Fibroblast of pulmonary artery (primary cell): Measurements from ENCODE around the gene FAM110D.

ENCODE experiments used
- DNase-seq: peaks from one replicate; pipeline ENCODE4 v3.0.0-alpha.2; 2010; ENCODE audit warnings: low read depth
- H3K4me3 ChIP-seq: replicated peaks from 2 replicates; pipeline ENCODE4 v1.5.1; 2011; ENCODE audit warnings: low read depth, mild to moderate bottlenecking, control low read depth, low read length, moderate library complexity
- CTCF ChIP-seq: IDR thresholded peaks from 2 replicates; pipeline ENCODE4 v1.5.1; 2011; ENCODE audit warnings: mild to moderate bottlenecking, control low read depth, low read length, inconsistent platforms; ENCODE audit errors: missing control alignments

FAM110D gene

DNA sequence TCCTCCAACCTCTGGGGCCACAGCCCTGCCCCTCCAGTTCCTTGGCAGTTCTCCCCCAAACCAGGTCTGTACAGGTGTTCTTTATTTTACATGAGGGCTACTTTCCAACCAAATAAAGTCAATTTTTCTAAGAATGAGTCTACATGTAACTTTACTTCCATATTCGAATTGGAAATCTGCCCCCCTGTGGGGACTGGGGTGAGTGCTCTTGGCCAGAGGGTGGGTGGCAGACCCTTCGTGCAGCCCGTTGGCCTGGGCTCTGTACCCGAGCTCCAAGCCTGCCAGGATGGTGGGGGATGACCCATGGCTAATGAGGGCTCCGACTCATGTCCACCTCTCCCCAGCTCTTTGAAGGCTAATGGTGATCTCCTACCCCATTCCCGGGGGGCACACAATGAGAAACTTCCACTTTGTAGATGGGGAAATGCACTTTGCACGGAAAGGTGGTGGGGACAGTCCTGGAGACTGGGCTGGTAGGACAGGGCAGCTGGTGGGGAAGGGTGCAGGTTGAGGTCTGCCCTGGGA lies 30.9 kb downstream of the FAM110D start:
- no peak for DNase-seq
- TF ChIP-seq CTCF = no peak
- no peak overlapping the region for H3K4me3 ChIP-seq

GRCh38 chr1:26190373-26190987 lies 31.6 kb downstream of the FAM110D start, which contains the start of gene CATSPER4:
Gene CATSPER4 (plus strand): TSS chr1:26190602. CDS start chr1:26190628, 26 bp downstream.
- TF ChIP-seq CTCF = peak; percentile 6
- DNase-seq = peak; percentile 33
- H3K4me3 ChIP-seq = no peak within 1 kb of the TSS

DNA sequence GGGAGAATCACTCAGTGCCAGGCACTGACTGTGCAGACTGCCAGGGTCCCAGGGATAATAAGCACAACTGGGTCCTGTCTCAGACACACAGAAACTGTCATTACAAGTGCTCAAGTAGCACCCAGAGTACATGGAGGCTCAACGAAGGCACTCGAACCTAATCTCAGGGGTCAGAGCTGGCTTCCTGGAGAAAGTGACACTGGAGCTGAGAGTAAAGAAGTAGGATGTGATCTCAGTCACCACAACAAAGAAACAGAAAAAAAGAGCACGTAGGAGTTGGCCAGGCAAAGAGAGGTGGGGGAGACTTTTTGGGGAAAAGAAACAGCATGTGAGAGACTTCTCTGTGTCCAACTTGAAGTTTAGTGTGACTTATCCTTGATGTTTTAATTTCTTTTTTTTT lies 32.9 kb downstream of the FAM110D start:
- H3K4me3 ChIP-seq = no peak overlapping the region
- TF ChIP-seq CTCF = no peak
- no peak for DNase-seq

DNA sequence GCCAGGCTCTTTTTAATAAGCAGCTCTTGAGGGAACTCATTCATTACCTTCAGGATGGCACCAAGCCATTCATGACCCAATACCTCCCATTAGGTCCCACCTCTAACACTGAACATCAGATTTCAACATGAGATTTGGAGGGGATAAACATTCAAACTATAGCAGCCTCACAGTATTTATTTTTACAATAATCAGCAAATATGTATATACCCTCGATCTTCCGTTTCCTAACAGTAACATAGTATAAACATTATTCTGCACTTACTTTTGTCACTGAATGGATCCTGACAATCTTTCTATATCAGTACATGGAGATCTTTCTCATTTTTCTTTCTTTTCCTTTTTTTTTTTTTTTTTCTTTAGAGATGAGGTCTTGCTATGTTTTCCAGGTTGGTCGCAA lies 36.9 kb downstream of the FAM110D start:
- no peak for TF ChIP-seq CTCF
- no peak for DNase-seq
- H3K4me3 ChIP-seq = no peak overlapping the region

DNA sequence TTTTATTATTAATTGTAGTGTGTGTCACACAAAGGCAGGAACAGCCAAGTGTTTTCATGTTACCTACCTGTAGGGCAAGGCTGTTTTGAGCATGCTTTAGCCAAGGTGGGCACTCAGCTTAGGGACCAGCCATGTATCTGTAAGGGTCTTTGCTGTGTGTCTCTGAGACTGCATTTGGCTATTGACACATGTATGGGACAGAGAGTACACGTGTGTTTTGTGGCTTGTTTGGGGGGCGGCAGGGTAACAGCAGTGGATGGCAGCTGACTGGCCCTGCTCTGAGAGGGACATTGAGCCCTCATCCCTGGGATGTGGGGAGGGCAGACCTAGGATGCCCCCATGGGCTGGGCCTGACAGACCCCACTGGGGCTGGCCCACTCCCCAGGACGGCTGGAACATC lies 38.4 kb downstream of the FAM110D start:
- TF ChIP-seq CTCF = no peak
- H3K4me3 ChIP-seq = no peak overlapping the region
- no peak for DNase-seq

DNA sequence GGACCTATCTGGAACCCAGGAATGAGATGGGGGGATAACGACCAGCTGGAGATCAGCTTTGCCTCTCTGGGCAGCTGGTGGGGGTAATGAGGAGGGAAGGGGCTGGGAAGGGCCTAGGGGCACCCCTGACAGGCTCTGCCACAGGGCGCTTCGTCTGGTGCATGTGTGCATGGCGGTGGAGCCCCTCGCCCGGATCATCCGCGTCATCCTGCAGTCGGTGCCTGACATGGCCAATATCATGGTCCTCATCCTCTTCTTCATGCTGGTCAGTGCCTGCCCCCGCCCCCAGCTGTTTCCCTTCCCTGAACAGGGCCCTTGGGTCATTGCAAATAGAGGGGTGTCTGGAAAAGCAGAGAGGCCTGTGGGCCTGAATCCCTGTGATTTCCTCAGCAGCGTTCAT lies 38.9 kb downstream of the FAM110D start:
- TF ChIP-seq CTCF = no peak
- DNase-seq = no peak
- H3K4me3 ChIP-seq = no peak overlapping the region

GRCh38 chr1:26200413-26200812 lies 41.5 kb downstream of the FAM110D start:
- no peak overlapping the region for H3K4me3 ChIP-seq
- TF ChIP-seq CTCF = no peak
- no peak for DNase-seq
